Measurements from ENCODE around the gene EPB41L4A.

The EPB41L4A gene

GRCh38 chr5:112312295-112313275 is 106.5 kb downstream of the EPB41L4A start:
- Histone ChIP-seq H3K4me3 (no peak overlapping the region), H3K27ac (no peak overlapping the region), H3K4me1 (no peaks in the 10 kb centered on the region), H3K9me3 (no peaks in the 10 kb centered on the region), H3K36me3 (no peaks in the 10 kb centered on the region), H3K27me3 (no peaks in the 10 kb centered on the region)
- DNase-seq = no peak
- intact Hi-C loops (cut with DNase I; ENCODE audit: low total_unique reads) = no loop called here
- TF ChIP-seq, protein P1, sequence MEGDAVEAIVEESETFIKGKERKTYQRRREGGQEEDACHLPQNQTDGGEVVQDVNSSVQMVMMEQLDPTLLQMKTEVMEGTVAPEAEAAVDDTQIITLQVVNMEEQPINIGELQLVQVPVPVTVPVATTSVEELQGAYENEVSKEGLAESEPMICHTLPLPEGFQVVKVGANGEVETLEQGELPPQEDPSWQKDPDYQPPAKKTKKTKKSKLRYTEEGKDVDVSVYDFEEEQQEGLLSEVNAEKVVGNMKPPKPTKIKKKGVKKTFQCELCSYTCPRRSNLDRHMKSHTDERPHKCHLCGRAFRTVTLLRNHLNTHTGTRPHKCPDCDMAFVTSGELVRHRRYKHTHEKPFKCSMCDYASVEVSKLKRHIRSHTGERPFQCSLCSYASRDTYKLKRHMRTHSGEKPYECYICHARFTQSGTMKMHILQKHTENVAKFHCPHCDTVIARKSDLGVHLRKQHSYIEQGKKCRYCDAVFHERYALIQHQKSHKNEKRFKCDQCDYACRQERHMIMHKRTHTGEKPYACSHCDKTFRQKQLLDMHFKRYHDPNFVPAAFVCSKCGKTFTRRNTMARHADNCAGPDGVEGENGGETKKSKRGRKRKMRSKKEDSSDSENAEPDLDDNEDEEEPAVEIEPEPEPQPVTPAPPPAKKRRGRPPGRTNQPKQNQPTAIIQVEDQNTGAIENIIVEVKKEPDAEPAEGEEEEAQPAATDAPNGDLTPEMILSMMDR (IDR thresholded peaks at IDR 0.05) = no peak

- no peak overlapping the region for H3K4me3 ChIP-seq
- no peaks in the 10 kb centered on the region for H3K36me3 ChIP-seq
- TF ChIP-seq, protein P1 (IDR thresholded peaks at IDR 0.05) = no peak
- H3K27ac ChIP-seq = no peak overlapping the region
- H3K4me1 ChIP-seq = no peaks in the 10 kb centered on the region
- H3K9me3 ChIP-seq = no peaks in the 10 kb centered on the region
- intact Hi-C loops (cut with DNase I; ENCODE audit: low total_unique reads) = no loop called here
- DNase-seq = no peak
- no peaks in the 10 kb centered on the region for H3K27me3 ChIP-seq
These were observed 108.3 kb downstream of the EPB41L4A start for GRCh38 chr5:112310746-112311145.

DNA sequence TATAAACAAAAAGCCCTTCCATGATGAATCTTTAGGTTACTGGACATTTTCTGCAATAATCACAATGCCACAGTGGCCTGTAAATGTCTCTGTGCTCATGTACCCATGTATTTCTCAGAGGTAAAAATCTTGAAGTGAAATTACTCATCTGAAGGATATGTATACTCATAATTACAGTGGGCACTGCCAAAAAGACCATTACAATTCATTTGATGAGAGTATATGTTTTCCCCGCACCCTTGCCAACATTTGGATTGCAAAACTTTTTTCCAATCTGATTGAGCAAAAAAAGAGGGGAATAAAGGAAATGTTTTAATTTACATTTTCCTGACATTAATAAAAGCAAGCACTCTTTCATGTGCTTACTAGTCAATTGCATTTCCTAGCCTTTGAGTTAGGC is 110.5 kb downstream of the EPB41L4A start:
- TF ChIP-seq, protein P1 (IDR thresholded peaks at IDR 0.05) = no peak
- Histone ChIP-seq H3K36me3 (no peaks in the 10 kb centered on the region), H3K9me3 (no peaks in the 10 kb centered on the region), H3K4me3 (no peak overlapping the region), H3K27ac (no peak overlapping the region), H3K4me1 (no peaks in the 10 kb centered on the region), H3K27me3 (no peaks in the 10 kb centered on the region)
- no peak for DNase-seq
- intact Hi-C loops (cut with DNase I; ENCODE audit: low total_unique reads) = no loop called here

- Histone ChIP-seq H3K27ac (no peak overlapping the region), H3K27me3 (no peaks in the 10 kb centered on the region), H3K4me1 (no peaks in the 10 kb centered on the region), H3K4me3 (no peak overlapping the region), H3K9me3 (no peaks in the 10 kb centered on the region), H3K36me3 (no peaks in the 10 kb centered on the region)
- no peak for DNase-seq
- intact Hi-C loops (cut with DNase I; ENCODE audit: low total_unique reads) = no loop called here
- TF ChIP-seq, protein P1 (IDR thresholded peaks at IDR 0.05) = no peak
These were observed 112.1 kb downstream of the EPB41L4A start for GRCh38 chr5:112306956-112307355.

GRCh38 chr5:112304743-112305142 is 114.3 kb downstream of the EPB41L4A start:
- H3K4me1 ChIP-seq = no peaks in the 10 kb centered on the region
- H3K27ac ChIP-seq = no peak overlapping the region
- H3K27me3 ChIP-seq = no peaks in the 10 kb centered on the region
- no peak overlapping the region for H3K4me3 ChIP-seq
- intact Hi-C loops (cut with DNase I; ENCODE audit: low total_unique reads) = no loop called here
- H3K36me3 ChIP-seq = no peaks in the 10 kb centered on the region
- H3K9me3 ChIP-seq = no peaks in the 10 kb centered on the region
- TF ChIP-seq, protein P1 (IDR thresholded peaks at IDR 0.05) = no peak
- DNase-seq = no peak
